ENCODE data around the gene NPAS3.

- no peak for TF ChIP-seq CTCF (IDR thresholded peaks at IDR 0.05; ENCODE audit: low read depth, low read length, missing input control)
- no peak for TF ChIP-seq ATF3 (IDR thresholded peaks at IDR 0.05)
- TF ChIP-seq RAD21 (IDR thresholded peaks at IDR 0.05), result no peak
- TF ChIP-seq ZBTB33 (IDR thresholded peaks at IDR 0.05), result no peak
These were observed 298.5 kb downstream of the NPAS3 start for GRCh38 chr14:33237115-33237740.

Data from liver (tissue), 3 donors.